ENCODE data around the gene ARHGEF18.

The ARHGEF18 gene

DNA sequence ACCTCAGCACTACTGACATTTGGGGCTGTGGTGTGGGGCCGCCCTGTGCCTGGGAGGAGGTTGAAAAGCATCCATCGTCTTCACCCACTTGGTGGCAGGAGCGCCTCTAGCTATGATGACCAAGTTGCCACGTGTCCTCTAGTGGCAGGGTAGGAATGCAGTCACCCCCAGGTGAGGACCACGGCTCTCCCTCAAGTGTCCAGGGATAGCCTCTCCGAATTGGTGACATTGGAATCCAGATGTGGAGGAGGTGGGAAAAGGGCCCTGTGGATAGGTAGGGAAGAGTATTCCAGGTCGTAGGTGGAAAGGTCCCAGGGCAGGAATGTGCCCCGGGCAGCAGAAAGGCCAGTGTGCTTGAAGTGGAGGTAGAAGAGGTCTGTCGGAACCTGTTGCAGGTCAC, 37.6 kb downstream of the ARHGEF18 start:
- DNase-seq = no peak

DNA sequence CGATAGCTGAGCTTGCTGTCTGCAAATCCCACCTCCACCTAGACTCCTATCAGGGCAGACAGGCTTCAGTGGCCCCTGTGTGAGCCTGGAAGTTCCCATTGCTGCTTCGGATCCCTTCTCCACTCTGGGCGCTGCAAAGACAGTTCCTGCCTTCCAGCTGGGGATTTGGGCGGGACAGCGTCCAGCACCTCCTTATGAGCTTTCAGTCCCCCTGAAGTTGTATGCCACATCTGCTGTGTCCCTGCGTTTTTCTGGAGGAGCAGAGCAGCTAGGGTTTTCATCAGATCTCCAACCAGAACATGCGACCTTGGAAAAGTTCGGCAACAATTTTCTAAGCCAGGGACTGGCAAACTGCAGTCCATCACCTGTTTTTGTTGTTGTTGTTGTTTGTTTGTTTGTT, 38.0 kb downstream of the ARHGEF18 start:
- DNase-seq = no peak

DNA sequence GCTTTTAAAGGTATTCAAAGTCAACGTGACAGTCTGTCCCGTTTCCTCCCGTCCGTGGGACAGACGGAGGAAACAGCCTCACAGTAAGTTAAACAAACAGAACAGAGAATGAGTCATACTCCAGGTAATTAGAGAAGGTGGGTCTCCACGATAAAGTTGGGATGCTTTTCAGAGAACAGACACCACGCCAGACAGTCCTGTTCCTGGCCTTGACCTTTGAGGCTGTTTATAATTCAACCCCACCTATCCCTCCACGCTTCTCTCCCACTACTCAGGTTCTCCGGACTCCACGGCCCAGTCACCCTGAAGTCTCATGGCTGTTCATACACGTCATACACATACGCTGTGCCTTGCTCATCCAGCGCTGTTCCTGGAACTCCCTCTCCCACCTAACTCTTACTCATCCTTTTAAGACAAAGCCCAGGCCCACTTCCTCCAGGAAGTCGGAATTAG, 42.5 kb downstream of the ARHGEF18 start:
- no peak for DNase-seq

DNA sequence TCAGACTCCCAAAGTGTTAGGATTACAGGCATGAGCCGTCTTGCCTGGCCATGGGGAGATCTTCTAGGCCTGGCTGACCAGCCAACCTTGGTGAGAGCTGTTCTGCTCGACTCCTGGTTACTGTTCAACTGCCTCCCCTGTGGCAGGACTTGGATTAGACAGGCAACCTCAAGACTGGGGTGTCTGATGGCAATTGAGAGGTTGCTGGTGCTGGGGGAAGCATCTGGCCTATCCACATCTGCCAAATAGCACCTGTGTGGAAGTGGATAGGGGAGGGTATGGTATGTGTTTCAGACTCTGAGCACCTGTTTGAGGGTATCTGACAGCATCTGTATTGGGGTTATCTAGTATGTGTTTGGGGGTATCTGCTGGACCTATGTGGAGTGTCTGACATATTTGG, 44.7 kb downstream of the ARHGEF18 start:
- no peak for DNase-seq

DNA sequence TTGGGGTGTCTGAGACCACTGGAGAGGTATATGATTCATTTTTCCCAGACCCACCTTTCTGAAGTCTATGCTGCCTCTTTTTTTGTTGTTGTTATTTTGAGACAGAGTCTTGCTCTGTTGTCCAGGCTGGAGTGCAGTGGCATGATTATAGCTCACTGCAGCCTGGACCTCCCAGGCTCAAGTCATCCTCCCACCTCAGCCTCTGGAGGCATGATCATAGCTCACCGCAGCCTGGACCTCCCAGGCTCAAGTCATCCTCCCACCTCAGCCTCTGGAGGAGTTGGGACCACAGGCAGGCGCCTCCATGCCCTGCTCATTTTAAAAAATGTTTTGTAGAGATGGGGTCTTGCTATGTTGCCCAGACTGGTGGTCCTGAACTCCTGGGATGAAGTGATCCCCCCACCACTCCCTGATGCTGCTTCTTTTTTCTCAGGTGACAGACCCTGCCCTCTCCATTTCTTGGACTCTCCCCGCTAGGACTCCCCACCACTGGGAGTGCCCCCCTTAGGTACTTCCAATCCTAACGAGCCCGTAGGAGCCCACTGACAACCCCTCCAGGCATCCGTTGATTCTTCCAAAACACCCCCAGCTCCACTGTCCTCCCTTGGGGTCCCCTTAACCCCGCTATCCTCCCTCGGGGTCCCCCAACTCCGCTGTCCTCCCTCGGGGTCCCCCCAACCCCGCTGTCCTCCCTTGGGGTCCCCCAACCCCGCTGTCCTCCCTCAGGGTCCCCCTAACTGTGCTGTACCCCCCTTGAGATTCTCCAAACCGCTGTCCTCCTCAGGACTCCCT, 45.4 kb downstream of the ARHGEF18 start:
- DNase-seq = no peak

DNA sequence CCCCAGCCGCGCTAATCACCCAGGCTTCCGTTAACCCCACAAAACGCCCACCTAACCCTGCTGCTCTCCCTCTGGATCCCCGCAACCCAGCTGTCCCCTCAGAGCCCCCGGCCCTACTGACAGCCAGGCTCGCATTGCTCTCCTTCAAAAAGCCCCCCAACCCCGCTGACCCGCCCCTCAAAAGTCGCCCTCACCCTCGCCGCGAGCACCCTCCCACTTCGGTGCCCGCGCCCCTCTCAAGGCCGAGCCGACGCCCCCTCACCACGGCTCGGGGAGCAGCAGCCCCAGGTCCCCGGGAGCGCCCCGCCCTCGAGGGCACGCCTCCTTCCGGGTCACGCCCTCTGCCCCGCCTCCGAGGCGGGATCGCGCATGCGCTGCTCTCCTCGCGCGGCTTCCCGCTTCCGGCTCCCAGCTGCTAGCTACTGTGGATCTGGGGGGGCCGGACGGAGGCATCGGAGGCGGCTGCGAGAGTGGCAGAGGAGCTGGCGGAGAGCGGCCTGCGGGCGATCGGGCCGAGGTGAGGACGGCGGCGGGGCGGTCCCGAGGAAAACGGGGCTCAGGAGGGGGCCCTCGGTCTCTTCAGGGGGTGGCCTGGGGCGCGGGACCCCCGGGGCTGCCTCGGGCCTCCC, 46.1 kb downstream of the ARHGEF18 start:
- DNase-seq = peak; percentile 84

DNA sequence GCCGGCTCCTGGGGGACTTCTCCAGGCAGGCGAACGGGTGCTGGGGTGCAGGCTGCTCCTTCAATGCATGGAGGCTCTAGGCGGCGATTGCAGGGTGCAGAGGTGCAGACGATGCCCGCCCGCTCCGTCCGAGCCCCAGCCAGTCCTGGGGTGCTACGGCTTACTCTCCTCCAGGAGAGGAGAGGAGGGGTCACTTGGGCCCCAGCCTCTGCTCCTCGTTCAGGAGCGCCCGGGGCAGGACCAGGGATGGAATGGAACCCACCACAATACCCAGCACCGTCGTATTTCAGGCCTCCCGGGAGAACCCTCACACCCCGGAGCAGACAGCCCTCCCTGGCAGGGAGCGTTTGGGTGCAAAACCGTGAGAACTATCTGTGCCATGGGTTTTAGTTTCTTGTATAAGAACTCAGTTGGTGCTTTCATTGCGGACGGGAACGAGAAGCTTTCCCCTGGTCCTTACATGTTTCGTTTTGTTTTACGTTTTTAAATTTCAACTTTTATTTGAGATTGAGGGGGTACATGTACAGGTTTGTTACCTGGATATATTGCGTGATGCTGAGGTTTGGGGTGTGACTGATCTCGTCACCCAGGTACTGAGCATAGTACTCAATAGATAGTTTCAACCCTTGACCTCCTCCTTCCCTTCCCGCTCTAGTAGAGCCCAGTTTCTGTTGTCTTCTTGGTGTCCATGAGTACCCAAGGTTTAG, 46.8 kb downstream of the ARHGEF18 start:
- DNase-seq = no peak

DNA sequence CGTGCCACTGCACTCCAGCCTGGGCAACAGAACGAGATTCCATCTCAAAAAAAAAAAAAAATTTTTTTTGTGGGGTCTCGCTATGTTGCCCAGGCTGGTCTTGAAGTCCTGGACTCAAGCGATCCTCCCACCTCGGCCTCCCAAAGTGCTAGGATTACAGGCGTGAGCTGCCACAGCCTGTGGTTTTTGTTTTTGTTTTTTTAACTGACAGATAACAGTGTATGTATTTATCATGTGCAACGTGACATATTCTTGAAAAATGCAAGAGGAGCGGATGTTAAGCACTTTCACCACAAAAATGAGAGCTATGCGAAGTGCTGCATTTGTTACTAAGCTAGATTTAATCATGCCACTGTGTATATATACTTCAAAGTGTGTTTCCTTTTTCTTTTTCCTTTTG, 49.0 kb downstream of the ARHGEF18 start:
- DNase-seq = no peak
